Subcutaneous adipose tissue (tissue), 4 donors: Measurements from ENCODE around the gene DNM3. TPM values are rescaled to one million over a fixed set of nuclear protein-coding genes. Genes with fewer than 3 reads are reported as not detected.

Experiments used
- total RNA-seq, 4 donors: library from RNA; depleted of rRNA; stranded (reverse); fragments of >200 nt; gene quantifications; one replicate each; pipeline ENCODE4 v1.1.0, GENCODE V29; 2016
- TF ChIP-seq, protein P1 (sequence below): fragments of 450-650 bp; IDR thresholded peaks from one replicate; pipeline ENCODE4 v1.5.1; 2016; ENCODE audit warnings: low read depth, mild to moderate bottlenecking, control low read depth, antibody characterized with exemption, moderate library complexity

The DNM3 gene
- total RNA-seq, 4 donors from 2014 or later: 4.1 to 8.8 (median 7.6) TPM

DNA sequence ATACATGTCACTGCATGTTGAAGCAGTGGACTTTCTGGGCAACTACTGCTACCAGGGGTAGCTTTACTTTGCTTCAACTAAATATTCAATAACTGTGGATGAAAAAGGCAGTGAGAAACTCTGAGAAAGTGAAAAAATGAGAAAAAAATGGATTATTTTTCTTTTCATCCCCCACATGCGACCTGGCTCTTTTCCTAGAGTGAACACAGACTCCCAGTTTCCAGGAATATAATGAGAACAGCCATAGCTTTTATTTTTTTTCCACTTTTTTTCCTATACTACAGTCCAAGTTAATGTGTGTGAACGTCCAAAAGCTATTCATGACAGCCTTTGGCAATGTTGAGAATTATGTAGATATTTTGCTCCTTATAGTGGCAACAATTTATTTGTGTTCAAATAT lies 230.4 kb downstream of the DNM3 start:
- TF ChIP-seq, protein P1, sequence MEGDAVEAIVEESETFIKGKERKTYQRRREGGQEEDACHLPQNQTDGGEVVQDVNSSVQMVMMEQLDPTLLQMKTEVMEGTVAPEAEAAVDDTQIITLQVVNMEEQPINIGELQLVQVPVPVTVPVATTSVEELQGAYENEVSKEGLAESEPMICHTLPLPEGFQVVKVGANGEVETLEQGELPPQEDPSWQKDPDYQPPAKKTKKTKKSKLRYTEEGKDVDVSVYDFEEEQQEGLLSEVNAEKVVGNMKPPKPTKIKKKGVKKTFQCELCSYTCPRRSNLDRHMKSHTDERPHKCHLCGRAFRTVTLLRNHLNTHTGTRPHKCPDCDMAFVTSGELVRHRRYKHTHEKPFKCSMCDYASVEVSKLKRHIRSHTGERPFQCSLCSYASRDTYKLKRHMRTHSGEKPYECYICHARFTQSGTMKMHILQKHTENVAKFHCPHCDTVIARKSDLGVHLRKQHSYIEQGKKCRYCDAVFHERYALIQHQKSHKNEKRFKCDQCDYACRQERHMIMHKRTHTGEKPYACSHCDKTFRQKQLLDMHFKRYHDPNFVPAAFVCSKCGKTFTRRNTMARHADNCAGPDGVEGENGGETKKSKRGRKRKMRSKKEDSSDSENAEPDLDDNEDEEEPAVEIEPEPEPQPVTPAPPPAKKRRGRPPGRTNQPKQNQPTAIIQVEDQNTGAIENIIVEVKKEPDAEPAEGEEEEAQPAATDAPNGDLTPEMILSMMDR: no peak

DNA sequence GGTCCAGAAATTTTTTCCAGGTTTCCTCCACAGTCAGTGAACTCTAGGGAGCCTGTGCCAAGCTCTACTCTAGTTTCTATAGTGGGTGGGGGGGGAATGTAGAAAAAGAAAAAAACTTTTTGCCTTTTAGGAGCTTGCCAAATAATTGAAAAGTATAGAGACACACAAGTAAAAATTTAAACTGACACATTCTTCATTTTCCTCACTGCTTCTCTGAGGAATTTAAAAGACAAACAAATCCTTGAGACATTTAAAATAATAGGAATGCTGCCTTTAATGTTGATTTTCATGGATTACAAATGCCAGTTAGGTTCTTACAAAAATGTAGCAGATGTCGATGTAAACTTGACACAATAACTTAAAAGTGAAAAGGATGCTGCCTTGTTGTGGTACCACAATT lies 241.9 kb downstream of the DNM3 start:
- TF ChIP-seq, protein P1: no peak

DNA sequence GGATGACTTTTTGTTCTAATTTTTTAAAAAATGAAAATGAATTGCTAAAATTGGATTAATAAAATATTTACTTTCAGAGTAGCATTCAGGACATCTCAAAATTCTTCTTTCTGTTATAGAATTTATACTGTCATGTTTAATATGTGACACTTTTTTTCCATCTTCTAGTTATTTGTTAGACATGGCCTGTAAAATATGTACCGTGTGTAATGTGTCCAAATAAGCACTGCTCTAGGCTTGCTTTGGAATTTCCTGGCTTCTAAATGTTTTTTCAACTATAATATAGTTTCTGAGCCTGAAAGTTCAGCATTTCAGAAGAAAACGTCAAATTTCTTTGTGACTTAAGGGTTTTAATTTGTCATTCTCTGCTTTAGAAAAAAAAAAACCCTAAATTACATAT lies 243.6 kb downstream of the DNM3 start:
- TF ChIP-seq, protein P1: no peak

DNA sequence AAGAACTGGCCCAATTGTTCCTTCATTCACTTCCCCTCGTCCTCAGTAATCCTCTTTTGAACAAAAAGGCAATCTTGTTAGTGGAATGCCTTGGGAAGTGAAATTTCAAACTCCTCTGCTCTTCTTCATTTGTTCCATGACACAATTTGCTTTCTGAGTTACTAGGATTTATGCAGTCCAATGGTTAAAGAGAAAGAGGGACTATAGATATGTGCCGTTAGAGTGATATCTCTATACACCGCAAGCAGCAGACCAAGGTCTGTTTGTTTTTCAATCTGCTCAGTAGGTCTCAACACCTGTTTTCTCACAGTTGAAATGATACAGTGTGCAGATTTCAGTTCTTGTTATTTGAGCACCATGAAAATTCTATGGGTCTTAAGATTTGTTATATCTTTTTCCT lies 244.0 kb downstream of the DNM3 start:
- TF ChIP-seq, protein P1: no peak

DNA sequence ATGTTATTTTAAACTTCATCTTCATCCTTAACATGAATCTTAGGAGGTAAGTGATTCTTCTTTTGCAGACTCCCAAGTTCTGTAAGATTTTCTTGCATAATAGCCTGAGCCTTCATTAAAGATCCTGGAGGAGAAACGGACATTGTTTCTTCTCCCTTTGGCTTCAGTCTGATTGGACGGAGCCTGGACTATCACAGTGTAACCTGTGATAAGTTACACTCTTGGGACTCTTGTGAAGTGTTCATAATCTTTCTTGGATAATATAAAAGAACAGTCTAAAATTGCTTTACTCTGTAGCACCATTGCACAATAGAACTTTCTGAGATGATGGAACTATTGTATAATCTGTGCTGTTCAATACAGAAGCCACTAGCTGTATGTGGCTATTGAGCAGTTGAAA lies 244.8 kb downstream of the DNM3 start:
- TF ChIP-seq, protein P1: no peak

DNA sequence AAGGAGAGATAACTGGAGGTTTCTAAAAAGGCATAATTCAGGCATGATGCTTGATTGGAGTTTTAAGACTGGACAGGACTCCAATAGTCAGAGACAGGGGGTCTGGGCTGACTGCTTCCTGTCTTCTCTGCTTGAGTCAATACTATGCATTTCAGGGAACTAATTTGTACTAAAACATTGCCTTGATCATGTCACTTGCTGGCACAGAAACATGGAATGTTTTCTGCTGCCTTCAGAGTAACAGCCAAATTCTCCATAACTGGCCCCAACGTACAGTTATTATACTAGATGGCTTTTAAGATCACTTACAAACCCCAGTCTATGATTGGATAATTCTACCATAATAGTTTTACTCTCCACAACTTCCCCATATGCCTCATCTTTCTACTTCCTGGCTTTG lies 247.0 kb downstream of the DNM3 start:
- TF ChIP-seq, protein P1: no peak

DNA sequence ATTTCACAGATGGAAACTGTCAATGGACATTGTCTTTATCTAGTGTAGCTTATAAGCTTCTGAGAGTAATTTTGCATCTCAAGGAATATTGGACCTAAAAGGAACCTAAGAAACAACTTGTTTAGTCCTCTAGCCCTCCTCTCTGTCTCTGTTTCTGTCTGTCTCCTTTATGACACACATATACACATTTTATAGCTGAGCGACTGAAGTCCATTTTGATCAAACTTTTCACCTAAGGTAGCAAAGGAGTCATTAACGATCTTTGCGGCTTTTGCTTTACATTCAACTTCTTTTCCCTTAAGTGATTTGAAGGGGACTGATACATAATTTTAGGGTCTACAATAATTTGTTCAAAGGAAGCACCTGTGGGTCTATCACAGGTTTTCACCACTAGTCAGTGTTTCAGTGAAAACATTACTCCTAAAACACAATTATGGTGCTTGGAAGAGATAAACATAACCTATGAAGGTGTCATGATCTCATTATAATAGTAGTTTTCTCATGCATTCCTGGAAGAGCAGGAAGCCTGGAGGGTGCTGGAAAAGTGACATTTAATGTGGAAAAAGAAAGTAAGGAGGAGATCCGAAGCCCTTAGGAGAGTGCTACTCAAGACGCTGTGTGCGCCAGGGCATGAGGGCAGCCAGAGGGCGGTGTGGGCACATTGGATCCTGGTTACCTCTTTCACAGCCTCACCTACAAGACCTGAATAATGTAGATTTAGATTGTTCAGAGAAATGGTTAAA lies 248.6 kb downstream of the DNM3 start:
- TF ChIP-seq, protein P1: no peak
